ENCODE measurements around the gene LRRN2. TPM values are rescaled to one million over a fixed set of nuclear protein-coding genes. Genes with fewer than 3 reads are reported as not detected.

LRRN2 gene
- total RNA-seq, 1 donor from 2014 or later: 6.5 TPM

GRCh38 chr1:204627436-204627835 lies 58.1 kb downstream of the LRRN2 start:
- no peaks in the 10 kb centered on the region for H3K27me3 ChIP-seq
- H3K9me3 ChIP-seq: no peaks in the 10 kb centered on the region
- no peaks in the 10 kb centered on the region for H3K4me1 ChIP-seq
- intact Hi-C loops (cut with DNase I): no loop called here
- no peak for DNase-seq (ENCODE audit: low spot score in 2 of 2)
- no peak overlapping the region for H3K4me3 ChIP-seq
- no peak for TF ChIP-seq CTCF (IDR thresholded peaks at IDR 0.05)
- no peaks in the 10 kb centered on the region for H3K36me3 ChIP-seq
- no peak overlapping the region for H3K27ac ChIP-seq

- H3K4me3 ChIP-seq: no peak overlapping the region
- intact Hi-C loops (cut with DNase I): no loop called here
- H3K4me1 ChIP-seq: no peaks in the 10 kb centered on the region
- H3K36me3 ChIP-seq: no peaks in the 10 kb centered on the region
- H3K27ac ChIP-seq: no peak overlapping the region
- H3K27me3 ChIP-seq: no peaks in the 10 kb centered on the region
- no peak for DNase-seq (ENCODE audit: low spot score in 2 of 2)
- TF ChIP-seq CTCF (IDR thresholded peaks at IDR 0.05): no peak
- H3K9me3 ChIP-seq: no peaks in the 10 kb centered on the region
Measured at GRCh38 chr1:204626381-204626780, 59.2 kb downstream of the LRRN2 start.

- DNase-seq (ENCODE audit: low spot score in 2 of 2): no peak
- intact Hi-C loops (cut with DNase I): no loop called here
Measured at GRCh38 chr1:204624631-204625216, 60.8 kb downstream of the LRRN2 start.

GRCh38 chr1:204623894-204624361 lies 61.6 kb downstream of the LRRN2 start:
- no peak for DNase-seq (ENCODE audit: low spot score in 2 of 2)
- Histone ChIP-seq H3K27me3 (no peaks in the 10 kb centered on the region), H3K9me3 (no peaks in the 10 kb centered on the region), H3K36me3 (no peaks in the 10 kb centered on the region), H3K4me3 (no peak overlapping the region), H3K27ac (no peak overlapping the region), H3K4me1 (no peaks in the 10 kb centered on the region)
- TF ChIP-seq CTCF (IDR thresholded peaks at IDR 0.05): no peak
- intact Hi-C loops (cut with DNase I): no loop called here

More at GRCh38 chr1:204624631-204625216, 60.8 kb downstream of the LRRN2 start:
- Histone ChIP-seq H3K4me3 (no peak overlapping the region), H3K9me3 (no peaks in the 10 kb centered on the region), H3K4me1 (no peaks in the 10 kb centered on the region), H3K27me3 (no peaks in the 10 kb centered on the region), H3K36me3 (no peaks in the 10 kb centered on the region), H3K27ac (no peak overlapping the region)
- TF ChIP-seq CTCF (IDR thresholded peaks at IDR 0.05): no peak

- no peak for DNase-seq (ENCODE audit: low spot score in 2 of 2)
- H3K36me3 ChIP-seq: no peaks in the 10 kb centered on the region
- H3K9me3 ChIP-seq: no peaks in the 10 kb centered on the region
- no peaks in the 10 kb centered on the region for H3K4me1 ChIP-seq
- intact Hi-C loops (cut with DNase I): no loop called here
- no peaks in the 10 kb centered on the region for H3K27me3 ChIP-seq
- TF ChIP-seq CTCF (IDR thresholded peaks at IDR 0.05): no peak
- no peak overlapping the region for H3K4me3 ChIP-seq
- no peak overlapping the region for H3K27ac ChIP-seq
Measured at GRCh38 chr1:204623365-204623893, 62.1 kb downstream of the LRRN2 start.

Measured in ascending aorta (tissue), 2 donors.